NCI-H1694 treated with DMSO at 0.1 percent for 48 hours (cell line): ENCODE results near the gene KCNIP4.

ENCODE experiments used
- DNase-seq: peaks from one replicate; lab custom pipeline; 2025; lab: John Stamatoyannopoulos, UW

KCNIP4 gene

GRCh38 chr4:21901281-21901680 lies 47.3 kb downstream of the KCNIP4 start:
- DNase-seq: no peak

- DNase-seq: no peak
Observed at GRCh38 chr4:21900211-21900610, 48.4 kb downstream of the KCNIP4 start.

GRCh38 chr4:21898101-21898500 lies 50.5 kb downstream of the KCNIP4 start:
- DNase-seq: no peak

- DNase-seq: no peak
Observed at GRCh38 chr4:21896767-21897166, 51.8 kb downstream of the KCNIP4 start.

- DNase-seq: no peak
Observed at GRCh38 chr4:21893136-21893535, 55.4 kb downstream of the KCNIP4 start.

- no peak for DNase-seq
Observed at GRCh38 chr4:21890231-21890630, 58.3 kb downstream of the KCNIP4 start.

- no peak for DNase-seq
Observed at GRCh38 chr4:21888195-21888976, 60.2 kb downstream of the KCNIP4 start.

- no peak for DNase-seq
Observed at GRCh38 chr4:21887481-21887880, 61.1 kb downstream of the KCNIP4 start.

GRCh38 chr4:21885770-21886169 lies 62.8 kb downstream of the KCNIP4 start:
- no peak for DNase-seq

GRCh38 chr4:21885241-21885640 lies 63.3 kb downstream of the KCNIP4 start:
- DNase-seq: no peak

GRCh38 chr4:21884615-21885014 lies 64.0 kb downstream of the KCNIP4 start:
- no peak for DNase-seq

GRCh38 chr4:21882051-21882839 lies 66.3 kb downstream of the KCNIP4 start:
- DNase-seq: no peak

GRCh38 chr4:21879187-21879586 lies 69.4 kb downstream of the KCNIP4 start:
- no peak for DNase-seq

GRCh38 chr4:21876711-21877110 lies 71.9 kb downstream of the KCNIP4 start:
- no peak for DNase-seq

- no peak for DNase-seq
Observed at GRCh38 chr4:21873145-21873544, 75.4 kb downstream of the KCNIP4 start.

- no peak for DNase-seq
Observed at GRCh38 chr4:21872101-21872500, 76.5 kb downstream of the KCNIP4 start.

- no peak for DNase-seq
Observed at GRCh38 chr4:21869978-21870745, 78.4 kb downstream of the KCNIP4 start.

GRCh38 chr4:21864686-21865085 lies 83.9 kb downstream of the KCNIP4 start:
- no peak for DNase-seq

GRCh38 chr4:21862917-21863316 lies 85.7 kb downstream of the KCNIP4 start:
- DNase-seq: no peak

GRCh38 chr4:21858971-21859370 lies 89.6 kb downstream of the KCNIP4 start:
- no peak for DNase-seq

- no peak for DNase-seq
Observed at GRCh38 chr4:21856754-21857153, 91.8 kb downstream of the KCNIP4 start.

- no peak for DNase-seq
Observed at GRCh38 chr4:21856301-21856700, 92.3 kb downstream of the KCNIP4 start.

GRCh38 chr4:21849077-21849476 lies 99.5 kb downstream of the KCNIP4 start:
- no peak for DNase-seq
